H1 (cell line): Measurements from ENCODE around the gene MECP2. TPM values are rescaled to one million over a fixed set of nuclear protein-coding genes. Genes with fewer than 3 reads are reported as not detected.

Experiments used
- CTCF ChIA-PET: fragments of 300-600 bp; sonication (Branson Sonifier 250); formaldehyde crosslinking; loops from one replicate; lab custom pipeline; 2021; ENCODE audit not compliant: partially characterized antibody; lab: Charles Lee
- POLR2A ChIA-PET: fragments of 300-600 bp; sonication (Branson Sonifier 250); formaldehyde crosslinking; loops from one replicate; lab custom pipeline; 2021; ENCODE audit warnings: inconsistent platforms; ENCODE audit not compliant: partially characterized antibody; lab: Charles Lee
- DNase-seq, 2 experiments: peaks; one replicate each; pipeline versions ENCODE4 v3.0.0 to v3.0.0-alpha.2; 2010 to 2022; ENCODE audit warnings: low spot score in 2 of 2, low read depth in 1 of 2, mixed read lengths in 1 of 2
- FAIRE-seq: peaks from 2 replicates; lab custom pipeline; 2011; peaks lifted over from hg19 to GRCh38; lab: Jason Lieb, UNC
- H2AFZ ChIP-seq: 2 replicates; pipeline ENCODE4 v1.8.1; 2012; ENCODE audit warnings: low read length, inconsistent platforms
- H2AK5ac ChIP-seq: 2 replicates; pipeline ENCODE4 v1.6.1; 2013; ENCODE audit warnings: low read depth, low read length
- H2BK120ac ChIP-seq: replicated peaks from 2 replicates; pipeline ENCODE3; 2013; ENCODE audit warnings: low read depth, low read length, inconsistent platforms
- H2BK12ac ChIP-seq: 2 replicates; pipeline ENCODE4 v1.6.1; 2013; ENCODE audit warnings: low read depth, low read length
- H2BK15ac ChIP-seq: 2 replicates; pipeline ENCODE4 v1.6.1; 2013; ENCODE audit warnings: low read length
- H2BK20ac ChIP-seq: 2 replicates; pipeline ENCODE4 v1.6.1; 2013; ENCODE audit warnings: low read length
- H2BK5ac ChIP-seq: 2 replicates; pipeline ENCODE4 v1.6.1; 2013; ENCODE audit warnings: low read depth, low read length
- H3K14ac ChIP-seq: 2 replicates; pipeline ENCODE4 v1.6.1; 2013; ENCODE audit warnings: inconsistent platforms; ENCODE audit not compliant: insufficient read length
- H3K18ac ChIP-seq: 2 replicates; pipeline ENCODE4 v1.6.1; 2013; ENCODE audit warnings: low read length; ENCODE audit errors: extremely low read depth
- H3K23ac ChIP-seq: 2 replicates; pipeline ENCODE4 v1.6.1; 2013; ENCODE audit warnings: inconsistent platforms; ENCODE audit not compliant: insufficient read length
- H3K23me2 ChIP-seq: 2 replicates; pipeline ENCODE4 v1.6.1; 2013; ENCODE audit warnings: low read depth, low read length
- H3K27ac ChIP-seq: 2 replicates; pipeline ENCODE4 v1.6.1; 2011; ENCODE audit warnings: low read depth, low read length, inconsistent platforms
- H3K27me3 ChIP-seq, 4 experiments: replicated peaks in 1 of 4; 1 replicate in 1 of 4; 2 replicates in 3 of 4; pipeline versions ENCODE4 v1.6.1 to v1.8.1; 2011 to 2013; ENCODE audit warnings: low read length in 3 of 4, mild to moderate bottlenecking in 3 of 4, inconsistent platforms in 2 of 4, mixed read lengths in 2 of 4, moderate library complexity in 1 of 4; ENCODE audit not compliant: control insufficient read depth in 3 of 4, insufficient read depth in 3 of 4; ENCODE audit errors: extremely low read depth in 1 of 4
- H3K36me3 ChIP-seq, 4 experiments: 2 replicates each; pipeline versions ENCODE4 v1.6.1 to v1.8.1; 2011 to 2013; ENCODE audit warnings: mild to moderate bottlenecking in 4 of 4, low read length in 3 of 4, moderate library complexity in 2 of 4, control low read depth in 1 of 4, inconsistent platforms in 1 of 4; ENCODE audit not compliant: insufficient read depth in 4 of 4, control insufficient read depth in 2 of 4
- H3K4ac ChIP-seq: replicated peaks from 2 replicates; pipeline ENCODE3; 2013; ENCODE audit warnings: low read length, low read depth, mixed read lengths, inconsistent platforms; ENCODE audit not compliant: insufficient read length
- H3K4me1 ChIP-seq, 4 experiments: replicated peaks in 1 of 4; 1 replicate in 1 of 4; 2 replicates in 3 of 4; pipeline versions ENCODE4 v1.6.1 to v1.8.1; 2011 to 2013; ENCODE audit warnings: low read length in 3 of 4, inconsistent platforms in 2 of 4, mixed read lengths in 1 of 4; ENCODE audit not compliant: insufficient read depth in 4 of 4, control insufficient read depth in 3 of 4
- H3K4me2 ChIP-seq, 2 experiments: 2 replicates each; pipeline versions ENCODE4 v1.6.1 to v1.8.1; 2011 to 2013; ENCODE audit warnings: low read depth in 2 of 2, low read length in 2 of 2, control low read depth in 1 of 2, inconsistent platforms in 1 of 2, mild to moderate bottlenecking in 1 of 2; ENCODE audit not compliant: insufficient read depth in 1 of 2
- H3K4me3 ChIP-seq, 4 experiments: fragments of 200-600, 300-600 bp in 1 of 4; sonication (generic), shearing (Covaris generic), sonication (Bioruptor Twin) in 1 of 4; 2 replicates each; pipeline versions ENCODE4 v1.5.1 to v1.8.1; 2011 to 2016; ENCODE audit warnings: low read length in 4 of 4, low read depth in 3 of 4, control low read depth in 2 of 4, inconsistent platforms in 2 of 4, mild to moderate bottlenecking in 2 of 4, mixed read lengths in 1 of 4, moderate library complexity in 1 of 4; ENCODE audit not compliant: insufficient read depth in 2 of 4; ENCODE audit errors: extremely low read depth in 1 of 4
- H3K56ac ChIP-seq: replicated peaks from 2 replicates; pipeline ENCODE3; 2013; ENCODE audit warnings: low read depth, mild to moderate bottlenecking, mixed read lengths, low read length, inconsistent platforms; ENCODE audit not compliant: insufficient read length
- H3K79me1 ChIP-seq: 2 replicates; pipeline ENCODE4 v1.6.1; 2013; ENCODE audit warnings: low read depth, low read length, control low read depth
- H3K79me2 ChIP-seq, 2 experiments: 2 replicates each; pipeline versions ENCODE4 v1.6.1 to v1.8.1; 2012 to 2013; ENCODE audit warnings: low read length in 2 of 2, mild to moderate bottlenecking in 2 of 2, inconsistent platforms in 1 of 2; ENCODE audit not compliant: insufficient read depth in 2 of 2, control insufficient read depth in 1 of 2
- H3K9ac ChIP-seq, 4 experiments: replicated peaks in 1 of 4; 1 replicate in 1 of 4; 2 replicates in 3 of 4; pipeline versions ENCODE4 v1.6.1 to v1.8.1; 2011 to 2013; ENCODE audit warnings: low read depth in 3 of 4, low read length in 3 of 4, control low read depth in 2 of 4, mild to moderate bottlenecking in 2 of 4, moderate library complexity in 2 of 4, inconsistent platforms in 1 of 4; ENCODE audit errors: extremely low read depth in 1 of 4
- H3K9me3 ChIP-seq, 2 experiments: 2 replicates each; pipeline versions ENCODE4 v1.6.1 to v1.8.1; 2012 to 2013; ENCODE audit warnings: mild to moderate bottlenecking in 2 of 2, moderate library complexity in 2 of 2, control low read depth in 1 of 2, inconsistent platforms in 1 of 2, low read depth in 1 of 2, low read length in 1 of 2, mixed read lengths in 1 of 2; ENCODE audit not compliant: insufficient read depth in 2 of 2
- H4K20me1 ChIP-seq, 2 experiments: replicated peaks in 1 of 2; 2 replicates each; pipeline versions ENCODE3 to v1.8.1; 2011 to 2013; ENCODE audit warnings: inconsistent platforms in 2 of 2, low read length in 2 of 2, mild to moderate bottlenecking in 1 of 2; ENCODE audit not compliant: insufficient read depth in 2 of 2, control insufficient read depth in 1 of 2
- H4K5ac ChIP-seq: 2 replicates; pipeline ENCODE4 v1.6.1; 2013; ENCODE audit warnings: low read length, low read depth, mixed read lengths, inconsistent platforms; ENCODE audit not compliant: insufficient read length
- H4K8ac ChIP-seq: 2 replicates; pipeline ENCODE4 v1.8.0; 2013; ENCODE audit warnings: mild to moderate bottlenecking, moderate library complexity, low read length, inconsistent platforms; ENCODE audit not compliant: insufficient read depth; ENCODE audit errors: extremely low read depth
- H4K91ac ChIP-seq: replicated peaks from 2 replicates; pipeline ENCODE3; 2013; ENCODE audit warnings: low read length, mixed read lengths, inconsistent platforms; ENCODE audit not compliant: insufficient read length
- CBX5 ChIP-seq: fragments of 300-800, 300-1000 bp; sonication (generic); IDR thresholded peaks from 2 replicates; pipeline ENCODE4 v1.7.1; 2016; ENCODE audit warnings: antibody characterized with exemption, low read length, low read depth
- CBX8 ChIP-seq: fragments of 300-800, 300-1000 bp; sonication (generic); IDR thresholded peaks from 2 replicates; pipeline ENCODE4 v1.7.1; 2016; ENCODE audit warnings: low read depth, low read length, borderline replicate concordance
- CEBPB ChIP-seq: IDR thresholded peaks from 2 replicates; pipeline ENCODE4 v1.6.1; 2012; ENCODE audit warnings: low read depth, low read length
- CHD1 ChIP-seq: IDR thresholded peaks from 2 replicates; pipeline ENCODE4 v1.6.1; 2012; ENCODE audit warnings: low read depth, low read length, improper control_type of control experiment
- EP300 ChIP-seq, 2 experiments: IDR thresholded peaks; 1 replicate in 1 of 2; 2 replicates in 1 of 2; pipeline ENCODE4 v1.6.1; 2011 to 2012; ENCODE audit warnings: low read depth in 2 of 2, low read length in 2 of 2, mild to moderate bottlenecking in 2 of 2, borderline replicate concordance in 1 of 2, inconsistent platforms in 1 of 2, moderate library complexity in 1 of 2
- JUN ChIP-seq: IDR thresholded peaks from 2 replicates; pipeline ENCODE4 v1.6.1; 2011; ENCODE audit warnings: low read depth, mild to moderate bottlenecking, improper control_type of control experiment, low read length
- RBBP5 ChIP-seq: IDR thresholded peaks from 2 replicates; pipeline ENCODE4 v1.7.1; 2012; ENCODE audit warnings: low read depth, mild to moderate bottlenecking, inconsistent platforms, low read length, moderate library complexity, borderline replicate concordance
- WGBS, 2 experiments: shearing (Covaris generic) in 1 of 2; methylation state at CpG; one replicate each; pipeline versions ENCODE4 v1.1.6 to v1.1.7; 2013 to 2015; ENCODE audit warnings: low lambda C conversion rate in 2 of 2, mixed read lengths in 2 of 2, inconsistent platforms in 1 of 2, low coverage in 1 of 2, missing lambda C conversion rate in 1 of 2; ENCODE audit not compliant: insufficient replicate concordance in 2 of 2, insufficient coverage in 1 of 2, insufficient read length in 1 of 2; ENCODE audit errors: extremely low coverage in 1 of 2, missing lambda C conversion rate in 1 of 2; 5-methylcytosine and 5-hydroxymethylcytosine counted together
- polyA plus RNA-seq, 7 experiments: library from polyadenylated mRNA; depleted of rRNA in 3 of 7; stranded (reverse) in 5 of 7; unstranded in 2 of 7; fragments of >200 nt in 5 of 7; fragments of 200-250 nt in 2 of 7; gene quantifications; 1 replicate in 5 of 7; 2 replicates in 1 of 7; 4 replicates in 1 of 7; pipeline versions ENCODE4 v1.2.1 to v1.2.3, GENCODE V29; 2011 to 2013; ENCODE audit warnings: missing spikeins in 2 of 7, mixed read lengths in 2 of 7
- total RNA-seq: library from RNA; stranded (reverse); fragmentation: NEBNext Ultra II Directional; extraction: Animal tissue kit (Norgen Biotek cat#: 25700); gene quantifications from 2 replicates; pipeline ENCODE4 v1.2.1, GENCODE V29; 2021
- TF ChIP-seq, protein P1 (sequence below): IDR thresholded peaks from 2 replicates; pipeline ENCODE4 v1.6.1; 2012; ENCODE audit warnings: low read length, inconsistent platforms
- TF ChIP-seq, protein P2 (sequence below): IDR thresholded peaks from 2 replicates; pipeline ENCODE4 v1.6.1; 2012; ENCODE audit warnings: inconsistent platforms

Gene MECP2
- total and polyA plus RNA-seq, 2 of the 8 experiments (the other 6 are each of a cell fraction or from before 2014, with no cell fraction given), result 5.0 to 32.4 TPM

DNA sequence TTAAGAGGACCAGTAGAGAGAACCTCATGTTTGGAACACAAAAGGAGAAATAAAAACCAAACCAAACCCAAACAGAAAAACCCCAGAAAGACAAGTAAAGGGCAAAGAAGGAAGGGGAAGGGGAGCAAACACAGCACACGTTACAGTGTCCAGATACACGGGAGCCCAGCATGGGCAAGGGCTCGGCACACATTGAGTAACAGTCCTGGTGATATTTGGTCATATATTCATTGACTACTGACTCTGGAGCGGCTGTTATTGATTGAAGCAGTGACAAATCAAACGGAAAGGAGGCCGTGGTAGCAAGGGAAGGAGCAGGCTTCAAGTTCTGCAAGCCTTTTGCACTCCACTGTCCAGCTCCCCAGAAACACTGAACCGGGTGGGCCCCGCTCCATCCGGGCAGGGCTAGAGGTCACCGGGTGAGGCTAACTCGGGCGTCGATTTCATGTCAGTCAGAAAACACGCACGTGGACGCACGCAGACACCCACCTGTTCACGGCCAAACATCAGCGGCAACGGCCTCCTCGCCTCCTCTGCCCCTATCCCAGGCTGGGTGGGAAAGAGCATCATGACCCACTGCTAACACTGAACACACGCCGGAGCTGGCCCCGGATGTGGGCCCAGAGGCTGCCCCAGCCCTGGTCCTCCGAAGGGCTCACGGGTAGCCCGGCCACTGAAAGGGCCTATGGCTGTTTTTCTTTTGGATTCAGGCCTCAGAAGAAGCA, 74.1 kb downstream of the MECP2 start:
- no peaks in the 10 kb centered on the region for H3K79me1 ChIP-seq
- H3K4ac ChIP-seq, result no peak overlapping the region
- CTCF ChIA-PET, result interaction anchor here (1.4 to 1.7 kb wide), 2 partner anchors 10 to 28 kb away, joined by 4 to 5 read pairs; no protein-coding TSS in a partner anchor
- no peak overlapping the region for H4K8ac ChIP-seq
- H2BK120ac ChIP-seq, result no peak overlapping the region
- no peak overlapping the region for H2BK12ac ChIP-seq
- H3K23me2 ChIP-seq, result peaks cover 2% of the 10 kb centered on the region; the same call in 1 of the 2 replicates
- no peak overlapping the region for H3K56ac ChIP-seq
- TF ChIP-seq CBX8, result no peak
- no peak for TF ChIP-seq EP300 (IDR thresholded peaks at IDR 0.05; ENCODE audit: borderline replicate concordance in 1 of 2, low read depth in 2 of 2, low read length in 2 of 2)
- TF ChIP-seq, protein P1, sequence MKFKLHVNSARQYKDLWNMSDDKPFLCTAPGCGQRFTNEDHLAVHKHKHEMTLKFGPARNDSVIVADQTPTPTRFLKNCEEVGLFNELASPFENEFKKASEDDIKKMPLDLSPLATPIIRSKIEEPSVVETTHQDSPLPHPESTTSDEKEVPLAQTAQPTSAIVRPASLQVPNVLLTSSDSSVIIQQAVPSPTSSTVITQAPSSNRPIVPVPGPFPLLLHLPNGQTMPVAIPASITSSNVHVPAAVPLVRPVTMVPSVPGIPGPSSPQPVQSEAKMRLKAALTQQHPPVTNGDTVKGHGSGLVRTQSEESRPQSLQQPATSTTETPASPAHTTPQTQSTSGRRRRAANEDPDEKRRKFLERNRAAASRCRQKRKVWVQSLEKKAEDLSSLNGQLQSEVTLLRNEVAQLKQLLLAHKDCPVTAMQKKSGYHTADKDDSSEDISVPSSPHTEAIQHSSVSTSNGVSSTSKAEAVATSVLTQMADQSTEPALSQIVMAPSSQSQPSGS, result no peak
- no peak for TF ChIP-seq CHD1
- no peak for TF ChIP-seq RBBP5
- TF ChIP-seq CEBPB, result no peak
- TF ChIP-seq JUN, result no peak
- TF ChIP-seq, protein P2, sequence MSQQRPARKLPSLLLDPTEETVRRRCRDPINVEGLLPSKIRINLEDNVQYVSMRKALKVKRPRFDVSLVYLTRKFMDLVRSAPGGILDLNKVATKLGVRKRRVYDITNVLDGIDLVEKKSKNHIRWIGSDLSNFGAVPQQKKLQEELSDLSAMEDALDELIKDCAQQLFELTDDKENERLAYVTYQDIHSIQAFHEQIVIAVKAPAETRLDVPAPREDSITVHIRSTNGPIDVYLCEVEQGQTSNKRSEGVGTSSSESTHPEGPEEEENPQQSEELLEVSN, result no peak
- TF ChIP-seq CBX5, result no peak
- no peak overlapping the region for H2AFZ ChIP-seq
- no peaks in the 10 kb centered on the region for H3K79me2 ChIP-seq
- no peak overlapping the region for H2BK5ac ChIP-seq
- no peak overlapping the region for H2BK20ac ChIP-seq
- H4K20me1 ChIP-seq, result no peaks in the 10 kb centered on the region
- no peak for DNase-seq
- H2AK5ac ChIP-seq, result no peak overlapping the region
- H3K36me3 ChIP-seq, result no peaks in the 10 kb centered on the region; a peak in 2 of 8 replicates
- H3K18ac ChIP-seq, result no peak overlapping the region
- 97% methylated on average over 17 of the region's 27 CpGs; no CpG with 5 or more reads in 1 of the 2 experiments for WGBS, 2 experiments
- no peak for FAIRE-seq
- H3K9ac ChIP-seq, result no peak overlapping the region
- H4K5ac ChIP-seq, result no peak overlapping the region
- no peaks in the 10 kb centered on the region for H3K9me3 ChIP-seq
- H3K4me3 ChIP-seq, result no peak overlapping the region
- H3K23ac ChIP-seq, result no peak overlapping the region
- H3K4me1 ChIP-seq, result peaks cover 2 to 29% (median 9%) of the 10 kb centered on the region in 4 experiments
- H2BK15ac ChIP-seq, result no peak overlapping the region
- H3K4me2 ChIP-seq, result no peak overlapping the region
- H3K14ac ChIP-seq, result no peak overlapping the region
- POLR2A ChIA-PET, result interaction anchor here (0.6 to 1.3 kb wide), 2 partner anchors 10 to 38 kb away, joined by 3 read pairs; no protein-coding TSS in a partner anchor
- H4K91ac ChIP-seq, result no peak overlapping the region
- no peaks in the 10 kb centered on the region for H3K27me3 ChIP-seq
- no peak overlapping the region for H3K27ac ChIP-seq
